OCI-M2 (cell line): ENCODE data around the gene PSMB10.
"Not testable (repeated sequence)": the region's sequence is repeated elsewhere in the genome, so short reads cannot be mapped to it uniquely, and the experiment has no call there.

ENCODE experiments used
- DNase-seq: peaks from one replicate; lab custom pipeline; 2025; ENCODE audit not compliant: unreplicated experiment; lab: John Stamatoyannopoulos, UW

The PSMB10 gene

GRCh38 chr16:67927131-67927941 lies 9.3 kb downstream of the PSMB10 start:
- DNase-seq: no peak

GRCh38 chr16:67926181-67926750 lies 10.4 kb downstream of the PSMB10 start:
- DNase-seq: no peak

DNA sequence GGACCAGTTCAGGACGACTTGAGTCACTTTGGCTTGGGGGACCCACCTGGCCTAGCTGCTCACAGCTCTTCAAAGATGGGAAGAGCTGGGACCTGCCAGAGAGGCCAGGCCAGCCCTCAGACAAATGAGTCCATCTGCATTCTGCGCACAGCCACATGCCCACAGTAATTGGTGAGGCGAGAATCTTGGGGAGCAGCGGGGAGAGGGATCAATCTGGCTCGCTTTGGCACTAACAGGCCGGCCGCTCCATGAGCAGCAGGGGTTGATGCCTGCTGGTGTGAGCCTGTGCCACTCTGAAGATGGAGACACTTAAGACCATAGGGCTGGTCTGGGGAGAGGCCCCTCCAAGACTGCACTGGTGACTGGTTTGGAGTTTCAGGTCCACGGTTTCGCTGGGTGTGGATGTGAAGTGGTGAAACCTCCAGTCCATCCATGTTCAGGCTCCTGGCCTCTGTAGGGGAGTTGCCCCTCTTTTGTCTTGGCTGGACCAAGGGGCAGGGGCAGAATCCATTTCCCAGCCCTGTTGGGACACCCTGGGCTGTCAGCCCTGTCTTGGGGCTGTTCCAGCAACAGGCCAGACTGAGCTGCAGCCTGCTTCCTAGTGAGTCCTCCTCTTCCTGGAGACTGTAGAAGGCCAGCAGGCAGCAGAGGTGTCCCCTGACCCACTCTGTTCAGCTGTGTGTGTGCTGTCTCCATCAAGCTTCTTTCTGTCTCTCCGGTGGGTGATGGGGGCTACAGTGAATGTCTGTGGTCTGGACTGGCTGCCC lies 12.3 kb downstream of the PSMB10 start:
- no peak for DNase-seq

- no peak for DNase-seq
These were observed 13.1 kb downstream of the PSMB10 start for GRCh38 chr16:67923414-67924116.

- no peak for DNase-seq
These were observed 13.9 kb downstream of the PSMB10 start for GRCh38 chr16:67922740-67923139.

DNA sequence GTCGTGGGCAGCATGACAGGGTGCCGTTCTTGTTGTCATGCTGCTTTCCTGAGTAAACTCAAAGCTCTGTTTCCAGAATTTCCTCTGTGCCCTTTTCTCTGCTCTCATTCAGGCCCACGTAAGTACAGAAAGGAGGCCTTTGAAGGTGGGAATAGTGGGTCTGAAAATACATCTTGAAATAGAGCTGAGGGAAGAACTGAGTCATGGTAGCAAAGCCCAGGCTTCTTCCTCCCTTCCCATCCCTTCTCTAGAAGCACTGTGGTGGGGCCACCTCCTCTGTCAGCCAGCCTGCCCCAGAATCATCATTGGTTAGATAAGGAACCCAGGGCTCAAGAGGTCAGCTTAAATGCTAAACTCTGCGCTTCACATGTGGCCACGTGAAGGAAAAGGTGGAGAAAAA lies 14.4 kb downstream of the PSMB10 start:
- no peak for DNase-seq

DNA sequence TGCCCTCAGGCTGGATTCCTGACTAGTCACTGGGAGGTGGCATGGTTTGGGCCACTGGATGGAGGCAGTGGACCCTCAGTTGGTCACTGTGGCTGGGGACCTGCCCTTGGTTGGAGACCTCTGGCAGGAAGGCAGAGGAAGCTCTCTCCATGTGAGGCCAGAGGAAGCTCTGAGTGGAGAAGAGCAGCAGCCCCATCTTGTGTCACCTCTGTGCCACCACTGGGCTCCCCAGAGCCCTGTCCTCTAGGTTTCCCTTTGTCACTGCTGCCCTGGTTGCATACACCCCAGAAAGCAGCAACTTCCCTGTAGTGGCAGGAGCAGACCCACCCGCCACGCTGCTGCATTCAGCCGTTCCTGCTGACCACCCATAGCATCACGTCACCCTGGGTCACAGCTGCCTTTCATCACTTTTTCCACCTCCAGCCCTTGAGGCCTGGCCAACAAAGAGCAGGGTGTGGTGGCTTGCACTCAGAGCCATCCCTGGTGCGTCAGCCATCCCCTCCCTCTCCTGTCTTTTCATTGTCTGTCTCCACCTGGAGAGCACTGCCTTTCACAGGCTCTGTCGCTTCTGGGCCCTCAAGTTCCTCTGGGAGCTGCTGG lies 16.9 kb downstream of the PSMB10 start:
- DNase-seq: no peak

DNA sequence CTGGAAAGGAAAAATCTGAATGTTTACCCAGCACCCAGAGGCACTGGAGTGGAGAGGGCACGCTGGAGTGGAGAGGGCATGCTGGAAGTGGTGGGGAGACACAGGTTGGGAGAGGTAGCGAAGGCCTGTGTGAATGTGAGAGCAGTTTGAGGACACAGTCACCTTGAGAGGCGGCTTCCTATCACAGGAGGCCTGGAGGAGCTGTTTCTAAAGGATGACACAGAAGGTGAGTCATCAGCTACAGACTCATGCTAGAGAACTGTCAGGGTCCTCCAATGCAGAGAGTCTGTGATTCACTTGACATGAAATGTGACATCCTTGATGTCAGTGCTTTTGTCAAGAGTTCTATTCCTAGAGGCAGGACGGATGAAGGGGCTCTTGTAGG lies 18.8 kb downstream of the PSMB10 start:
- no peak for DNase-seq

- DNase-seq: no peak
These were observed 19.4 kb downstream of the PSMB10 start for GRCh38 chr16:67917140-67917851.

DNA sequence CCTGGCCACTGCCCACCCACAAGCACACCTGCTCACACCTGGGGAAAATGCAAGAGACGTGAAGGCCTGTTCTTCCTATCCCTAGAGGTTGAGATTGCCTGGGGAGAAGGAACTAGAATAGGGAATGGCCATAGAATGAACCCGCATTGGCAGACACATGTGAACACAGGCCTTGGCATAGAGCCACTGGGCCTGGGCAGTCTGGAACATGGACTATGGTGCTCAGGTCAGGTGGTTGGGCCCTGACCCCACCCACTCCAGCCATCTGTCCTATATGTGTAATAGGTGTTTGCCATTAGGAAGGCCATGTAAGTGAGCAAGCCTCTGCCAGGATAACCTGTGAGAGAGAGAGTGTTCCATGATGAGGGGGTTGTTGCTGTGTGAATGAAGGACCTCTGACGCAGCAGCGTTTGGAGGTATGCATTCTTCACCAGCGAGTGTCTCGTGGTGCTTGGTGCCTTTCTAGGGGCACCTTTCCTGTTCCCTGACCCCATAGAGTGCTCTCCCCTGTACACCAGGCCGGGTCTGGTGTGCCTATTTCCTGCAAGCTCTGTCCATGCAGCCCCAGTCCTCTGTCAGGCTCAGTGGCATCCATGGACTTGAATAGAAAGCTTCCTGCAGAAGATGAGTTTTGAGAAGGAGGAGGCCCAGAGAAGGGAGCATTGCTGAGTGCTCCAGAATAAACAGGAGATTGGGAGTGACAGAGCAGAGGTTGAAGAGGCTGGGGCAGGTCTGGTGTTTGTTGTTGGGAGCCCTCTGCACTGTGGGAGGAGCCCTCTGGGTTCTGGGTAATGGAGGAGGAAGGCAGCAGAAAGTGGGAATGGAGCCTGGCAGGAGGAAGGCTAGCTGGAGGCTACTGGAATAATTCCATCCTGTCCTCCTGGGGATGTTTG lies 20.6 kb downstream of the PSMB10 start:
- DNase-seq: no peak

DNA sequence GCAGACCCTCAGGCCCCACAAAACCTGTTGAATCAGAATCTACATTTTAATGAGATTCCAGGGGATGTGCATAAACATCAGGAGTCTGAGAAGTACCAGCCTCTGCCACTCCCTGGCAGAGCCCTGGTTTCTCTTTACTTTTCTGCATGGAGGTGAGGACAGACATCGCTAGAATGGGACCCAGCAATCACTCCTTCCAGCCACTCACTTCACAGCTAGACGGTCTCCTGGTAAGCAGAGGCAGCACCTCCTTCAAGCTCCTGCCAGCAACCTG lies 21.2 kb downstream of the PSMB10 start:
- not testable (repeated sequence) for DNase-seq

DNA sequence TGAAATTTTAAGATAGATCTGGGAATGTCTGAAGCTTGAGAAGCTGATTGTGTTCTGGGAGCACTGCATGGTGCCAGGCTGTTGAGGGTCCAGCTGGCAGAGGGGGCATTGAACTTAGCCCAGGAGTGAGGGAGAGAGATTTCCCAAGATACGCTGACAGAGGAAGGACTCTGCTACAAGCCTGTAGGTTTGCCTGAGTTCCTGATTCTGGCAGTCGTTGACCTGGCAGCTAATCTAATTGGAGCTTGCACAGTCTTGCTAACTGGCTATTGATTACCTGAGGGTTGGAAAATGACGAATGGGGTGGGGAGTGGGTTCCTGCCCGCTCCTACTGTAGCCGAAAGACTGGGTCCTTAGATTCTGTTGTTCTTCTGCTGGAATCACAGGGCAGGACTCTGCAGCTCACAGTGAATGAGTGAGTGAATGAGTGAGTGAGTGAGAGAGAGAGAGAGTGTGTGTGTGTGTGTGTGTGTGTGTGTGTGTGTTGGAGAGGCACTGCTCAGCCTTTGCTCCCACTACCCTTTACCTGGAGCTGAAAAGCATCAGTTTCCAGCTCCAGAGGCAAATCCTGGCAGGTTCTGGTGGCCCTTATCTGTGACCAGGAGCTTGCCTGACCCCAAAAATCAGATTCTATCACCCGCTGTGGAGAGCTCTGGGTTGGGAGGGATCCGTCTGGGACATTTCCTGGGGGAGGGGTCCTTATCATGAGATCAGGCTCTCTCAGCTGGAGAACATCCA lies 21.7 kb downstream of the PSMB10 start:
- no peak for DNase-seq

GRCh38 chr16:67910158-67910557 lies 26.5 kb downstream of the PSMB10 start:
- no peak for DNase-seq

- DNase-seq: no peak
These were observed 27.5 kb downstream of the PSMB10 start for GRCh38 chr16:67909056-67909742.

DNA sequence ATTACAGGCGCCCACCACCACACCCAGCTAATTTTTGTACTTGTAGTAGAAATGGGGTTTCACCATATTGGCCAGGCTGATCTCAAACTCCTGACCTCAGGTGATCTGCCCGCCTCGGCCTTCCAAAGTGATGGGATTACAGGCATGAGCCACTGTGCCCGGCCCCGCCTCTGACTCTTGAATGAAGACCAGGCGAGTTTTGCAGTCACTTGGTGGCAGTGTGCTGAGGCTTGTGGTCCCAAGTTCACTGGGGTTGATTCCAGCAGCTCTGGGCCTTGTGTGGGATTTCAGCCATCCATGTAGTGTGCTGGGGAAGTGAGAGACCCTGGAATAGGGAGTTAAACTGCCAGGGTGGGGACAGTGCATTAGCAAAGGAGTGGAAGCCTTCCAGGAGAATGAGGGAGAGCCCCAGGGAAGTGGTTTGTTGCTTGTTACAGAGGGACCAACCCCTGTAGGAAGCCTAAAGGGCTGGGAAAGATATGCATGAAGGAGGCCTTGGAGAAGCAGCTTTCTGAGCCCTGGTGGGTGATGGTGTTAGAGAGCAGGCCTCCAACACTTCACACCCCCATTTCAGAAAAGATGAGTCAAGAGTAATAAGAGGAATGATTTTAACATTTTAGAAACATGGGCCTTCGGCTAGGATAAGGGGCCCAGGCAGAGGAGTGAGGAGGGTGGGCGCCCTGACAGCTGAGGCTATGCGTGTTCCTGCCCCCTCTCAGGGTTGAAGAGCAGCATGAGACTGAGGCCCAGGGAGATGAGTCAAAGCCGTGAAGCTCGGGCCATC lies 29.1 kb downstream of the PSMB10 start:
- DNase-seq: no peak

DNA sequence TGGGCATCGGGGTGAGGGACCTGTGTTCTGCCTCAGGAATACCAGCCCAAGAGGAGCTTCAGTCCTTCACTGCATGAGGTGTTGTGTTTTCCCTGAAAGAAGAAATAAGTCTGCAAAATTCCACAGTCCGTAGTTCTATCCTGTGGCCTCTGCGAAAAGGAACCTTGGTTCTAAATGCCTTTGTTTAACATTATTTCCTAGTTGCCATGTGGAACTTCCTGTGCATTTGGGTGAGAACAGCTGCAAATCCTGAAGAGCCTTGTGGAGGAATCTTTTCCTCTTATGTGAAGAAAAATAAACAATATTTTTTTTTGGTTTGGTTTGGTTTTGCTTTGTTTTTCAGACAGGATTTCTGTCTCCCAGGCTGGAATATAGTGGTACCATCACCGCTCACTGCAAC lies 33.8 kb downstream of the PSMB10 start:
- no peak for DNase-seq

DNA sequence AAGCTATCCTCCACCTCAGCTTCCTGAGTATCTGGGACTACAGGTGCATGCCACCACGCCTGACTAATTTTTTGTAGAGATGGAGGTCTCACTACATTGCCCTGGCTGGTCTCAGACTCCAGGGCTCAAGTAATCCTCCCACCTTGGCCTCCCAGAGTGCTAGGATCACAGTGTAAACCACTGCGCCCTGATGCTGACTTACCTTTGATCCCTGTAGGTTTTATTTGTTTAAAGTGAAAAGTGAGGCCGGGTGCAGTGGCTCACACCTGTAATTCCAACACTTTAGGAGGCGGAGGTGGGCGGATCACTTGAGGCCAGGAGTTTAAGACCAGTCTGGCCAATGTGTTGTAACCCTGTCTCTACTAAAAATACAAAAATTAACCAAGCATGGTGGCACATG lies 34.9 kb downstream of the PSMB10 start:
- no peak for DNase-seq

- no peak for DNase-seq
These were observed 39.4 kb downstream of the PSMB10 start for GRCh38 chr16:67897231-67897630.
